ENCODE data around the gene CHRNA4. TPM values are rescaled to one million over a fixed set of nuclear protein-coding genes. Genes with fewer than 3 reads are reported as not detected.

Gene CHRNA4
- total RNA-seq = not detected
- total RNA-seq (2013) = not detected

GRCh38 chr20:63360850-63361518, at the start of gene CHRNA4:
CHRNA4 (minus strand) TSS chr20:63361349; CDS start chr20:63361165, 184 bp downstream.
- Histone ChIP-seq H3K27ac (ENCODE audit: low read length) (no peak within 1 kb of the TSS), H3K4me1 (ENCODE audit: control insufficient read depth, insufficient read depth, low read length) (no peaks in the 10 kb centered on the region), H3K27me3 (ENCODE audit: control insufficient read depth, insufficient read depth, low read length) (peaks cover 21% of the 10 kb centered on the region), H3K4me3 (ENCODE audit: low read length) (no peak within 1 kb of the TSS), H3K36me3 (ENCODE audit: control insufficient read depth, insufficient read depth, low read length) (no peaks in the 10 kb centered on the region), H3K9me3 (ENCODE audit: control insufficient read depth, insufficient read depth, low read length) (no peaks in the 10 kb centered on the region)
- no peak within 1 kb of the TSS for H3K4me3 Mint-ChIP-seq
- ATAC-seq (no peak), DNase-seq (no peak)
- WGBS (ENCODE audit: insufficient coverage) = 6% methylated on average over 70 of the region's 79 CpGs
- H3K36me3 Mint-ChIP-seq = no peaks in the 10 kb centered on the region
- intact Hi-C loops (cut with micrococcal nuclease) = no loop called here
- no peak within 1 kb of the TSS for H3K27ac Mint-ChIP-seq
- no peaks in the 10 kb centered on the region for H3K4me1 Mint-ChIP-seq
- peaks cover 5 to 9% of the 10 kb centered on the region in 2 donors for H3K27me3 Mint-ChIP-seq (ENCODE audit: low read depth in 2 of 2)
- no peaks in the 10 kb centered on the region for H3K9me3 Mint-ChIP-seq
- TF ChIP-seq, protein P1, sequence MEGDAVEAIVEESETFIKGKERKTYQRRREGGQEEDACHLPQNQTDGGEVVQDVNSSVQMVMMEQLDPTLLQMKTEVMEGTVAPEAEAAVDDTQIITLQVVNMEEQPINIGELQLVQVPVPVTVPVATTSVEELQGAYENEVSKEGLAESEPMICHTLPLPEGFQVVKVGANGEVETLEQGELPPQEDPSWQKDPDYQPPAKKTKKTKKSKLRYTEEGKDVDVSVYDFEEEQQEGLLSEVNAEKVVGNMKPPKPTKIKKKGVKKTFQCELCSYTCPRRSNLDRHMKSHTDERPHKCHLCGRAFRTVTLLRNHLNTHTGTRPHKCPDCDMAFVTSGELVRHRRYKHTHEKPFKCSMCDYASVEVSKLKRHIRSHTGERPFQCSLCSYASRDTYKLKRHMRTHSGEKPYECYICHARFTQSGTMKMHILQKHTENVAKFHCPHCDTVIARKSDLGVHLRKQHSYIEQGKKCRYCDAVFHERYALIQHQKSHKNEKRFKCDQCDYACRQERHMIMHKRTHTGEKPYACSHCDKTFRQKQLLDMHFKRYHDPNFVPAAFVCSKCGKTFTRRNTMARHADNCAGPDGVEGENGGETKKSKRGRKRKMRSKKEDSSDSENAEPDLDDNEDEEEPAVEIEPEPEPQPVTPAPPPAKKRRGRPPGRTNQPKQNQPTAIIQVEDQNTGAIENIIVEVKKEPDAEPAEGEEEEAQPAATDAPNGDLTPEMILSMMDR (IDR thresholded peaks at IDR 0.05) = no peak

DNA sequence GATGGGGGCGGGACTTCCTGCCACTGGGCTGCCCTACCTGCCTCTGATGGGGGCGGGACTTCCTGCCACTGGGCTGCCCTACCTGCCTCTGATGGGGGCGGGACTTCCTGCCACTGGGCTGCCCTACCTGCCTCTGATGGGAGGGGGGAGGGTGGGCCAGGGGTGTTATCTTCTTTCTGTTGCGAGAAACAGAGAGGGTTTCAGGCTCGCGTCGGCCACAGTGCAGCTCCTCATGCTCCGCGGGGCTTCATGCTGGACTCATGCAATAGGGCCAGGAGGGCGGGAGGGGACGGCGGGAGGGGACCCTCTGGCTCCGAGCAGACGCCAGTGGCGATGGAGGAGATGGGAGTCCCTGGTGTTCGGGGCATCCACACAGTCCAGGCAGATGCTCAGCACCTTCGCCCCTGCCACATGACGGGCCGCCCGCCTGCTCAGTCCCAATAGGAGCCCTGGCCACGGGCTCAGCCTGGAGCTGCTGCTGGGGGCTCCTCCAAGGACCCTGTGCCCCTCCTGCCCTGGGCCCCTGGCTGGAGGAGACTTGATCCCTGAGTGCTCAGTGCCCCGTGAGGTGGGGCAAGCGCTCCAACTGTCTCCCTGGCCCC, 48.8 kb upstream of the CHRNA4 start:
- Mint-ChIP-seq H3K9me3 (no peaks in the 10 kb centered on the region), H3K36me3 (no peaks in the 10 kb centered on the region), H3K27me3 (ENCODE audit: low read depth in 2 of 2) (peaks cover 0 to 3% of the 10 kb centered on the region in 2 donors), H3K4me1 (no peaks in the 10 kb centered on the region), H3K4me3 (no peak overlapping the region), H3K27ac (no peak overlapping the region)
- no peaks in the 10 kb centered on the region for H3K9me3 ChIP-seq (ENCODE audit: control insufficient read depth, insufficient read depth, low read length)
- intact Hi-C loops (cut with micrococcal nuclease) = no loop called here
- no peak overlapping the region for H3K27ac ChIP-seq (ENCODE audit: low read length)
- no peak for ATAC-seq
- TF ChIP-seq, protein P1 (IDR thresholded peaks at IDR 0.05) = no peak
- H3K27me3 ChIP-seq (ENCODE audit: control insufficient read depth, insufficient read depth, low read length) = no peaks in the 10 kb centered on the region
- no peaks in the 10 kb centered on the region for H3K4me1 ChIP-seq (ENCODE audit: control insufficient read depth, insufficient read depth, low read length)
- H3K4me3 ChIP-seq (ENCODE audit: low read length) = no peak overlapping the region
- no peaks in the 10 kb centered on the region for H3K36me3 ChIP-seq (ENCODE audit: control insufficient read depth, insufficient read depth, low read length)
- DNase-seq = no peak
- WGBS (ENCODE audit: insufficient coverage) = 94% methylated on average over 20 of the region's 23 CpGs

- no peaks in the 10 kb centered on the region for H3K27me3 ChIP-seq (ENCODE audit: control insufficient read depth, insufficient read depth, low read length)
- H3K4me3 ChIP-seq (ENCODE audit: low read length) = no peak overlapping the region
- Mint-ChIP-seq H3K27ac (no peak overlapping the region), H3K27me3 (ENCODE audit: low read depth in 2 of 2) (peaks cover 0 to 3% of the 10 kb centered on the region in 2 donors), H3K4me1 (no peaks in the 10 kb centered on the region), H3K9me3 (no peaks in the 10 kb centered on the region), H3K4me3 (no peak overlapping the region), H3K36me3 (no peaks in the 10 kb centered on the region)
- H3K27ac ChIP-seq (ENCODE audit: low read length) = no peak overlapping the region
- 92% methylated on average over 20 of the region's 21 CpGs for WGBS (ENCODE audit: insufficient coverage)
- TF ChIP-seq, protein P1 (IDR thresholded peaks at IDR 0.05) = no peak
- no peaks in the 10 kb centered on the region for H3K4me1 ChIP-seq (ENCODE audit: control insufficient read depth, insufficient read depth, low read length)
- DNase-seq (peak in 1 of 2 donors; percentile 26), ATAC-seq (no peak)
- H3K9me3 ChIP-seq (ENCODE audit: control insufficient read depth, insufficient read depth, low read length) = no peaks in the 10 kb centered on the region
- intact Hi-C loops (cut with micrococcal nuclease) = no loop called here
- H3K36me3 ChIP-seq (ENCODE audit: control insufficient read depth, insufficient read depth, low read length) = no peaks in the 10 kb centered on the region
These were observed 48.1 kb upstream of the CHRNA4 start for GRCh38 chr20:63409066-63409833.

Data from natural killer cell (primary cell).